GM11168 (cell line): ENCODE measurements around the gene NOSTRIN.

Experiments
- in situ Hi-C: fragments of 300-500 bp; cut with MboI; formaldehyde crosslinking; loops from one replicate; pipeline ENCODE4 v1.12.0; 2022; ENCODE audit warnings: low sequenced_read_pairs; ENCODE audit not compliant: unreplicated experiment

Gene NOSTRIN

DNA sequence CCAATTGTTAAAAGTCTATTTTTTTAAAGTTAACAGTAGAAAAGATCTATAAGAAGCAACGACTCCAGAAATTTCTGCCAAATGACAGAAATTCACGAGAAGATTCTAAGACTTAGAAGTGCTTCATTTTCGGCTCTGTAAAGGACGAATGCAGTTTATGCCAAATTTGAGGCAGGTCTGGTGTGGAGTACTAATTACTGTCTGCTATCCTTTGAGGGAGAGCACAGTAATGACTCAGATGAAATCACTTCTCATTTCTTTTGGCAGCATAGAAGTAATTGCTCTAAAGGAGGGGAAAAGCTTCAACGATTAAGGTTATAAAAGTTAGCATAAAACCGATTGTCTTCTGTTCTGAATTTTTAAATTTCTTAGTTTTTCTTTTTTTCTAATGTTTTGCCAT is 110.0 kb downstream of the NOSTRIN start:
- in situ Hi-C loops: loop anchor here (10.0 to 25.0 kb wide), 2 partner anchors 568 to 750 kb away; no protein-coding TSS in a partner anchor

DNA sequence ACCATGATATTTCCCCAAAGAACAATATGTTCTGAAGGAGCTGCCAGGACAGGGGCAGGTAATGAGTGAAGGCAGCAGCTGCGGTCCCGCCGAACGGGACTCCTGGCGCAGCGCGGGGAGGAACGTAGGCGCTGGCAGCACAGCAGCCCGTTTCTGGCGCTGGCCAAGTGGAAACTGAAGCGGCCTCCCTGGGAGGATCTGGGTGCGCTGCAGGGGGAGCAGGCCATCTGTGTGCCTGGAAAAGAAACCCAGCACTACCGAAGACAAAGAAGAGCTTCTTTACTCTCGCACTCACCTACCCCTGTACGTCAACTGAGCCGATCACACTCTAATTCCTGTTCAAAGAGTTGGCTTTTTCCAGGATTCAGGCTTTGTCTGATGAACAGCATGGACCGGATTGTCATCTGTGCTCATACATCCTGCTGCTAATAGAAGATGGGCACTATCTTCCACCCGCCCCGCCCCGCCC is 110.5 kb downstream of the NOSTRIN start:
- in situ Hi-C loops: loop anchor here (10.0 to 25.0 kb wide), 2 partner anchors 568 to 751 kb away; no protein-coding TSS in a partner anchor

DNA sequence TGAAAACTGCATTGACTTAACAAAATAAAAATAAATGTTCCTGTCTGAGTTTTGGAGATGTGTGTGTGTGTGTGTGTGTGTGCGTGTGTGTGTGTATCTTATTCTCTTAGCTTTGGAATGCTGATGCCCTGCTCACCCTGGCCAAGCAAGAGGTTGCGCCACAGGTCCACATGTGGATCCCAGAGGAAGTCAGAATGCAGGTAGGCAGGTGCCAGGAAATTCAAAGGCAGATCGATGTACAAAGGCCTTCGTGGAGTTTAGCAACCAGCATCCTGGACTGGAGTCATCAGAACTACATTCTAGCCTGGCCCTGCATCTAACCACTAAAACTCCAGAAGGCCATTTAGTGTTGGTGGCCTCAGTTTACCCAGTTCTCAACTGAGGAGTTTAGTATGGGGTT is 111.1 kb downstream of the NOSTRIN start:
- in situ Hi-C loops: loop anchor here (10.0 to 25.0 kb wide), 2 partner anchors 569 to 751 kb away; no protein-coding TSS in a partner anchor
